GM15510 (cell line): Measurements from ENCODE around the gene LRRC8E.

ENCODE experiments used
- POLR2A ChIP-seq: IDR thresholded peaks from 3 replicates; pipeline ENCODE4 v1.6.1; 2011; ENCODE audit warnings: borderline replicate concordance; ENCODE audit not compliant: insufficient read length; ENCODE audit errors: extremely low read depth

The LRRC8E gene

DNA sequence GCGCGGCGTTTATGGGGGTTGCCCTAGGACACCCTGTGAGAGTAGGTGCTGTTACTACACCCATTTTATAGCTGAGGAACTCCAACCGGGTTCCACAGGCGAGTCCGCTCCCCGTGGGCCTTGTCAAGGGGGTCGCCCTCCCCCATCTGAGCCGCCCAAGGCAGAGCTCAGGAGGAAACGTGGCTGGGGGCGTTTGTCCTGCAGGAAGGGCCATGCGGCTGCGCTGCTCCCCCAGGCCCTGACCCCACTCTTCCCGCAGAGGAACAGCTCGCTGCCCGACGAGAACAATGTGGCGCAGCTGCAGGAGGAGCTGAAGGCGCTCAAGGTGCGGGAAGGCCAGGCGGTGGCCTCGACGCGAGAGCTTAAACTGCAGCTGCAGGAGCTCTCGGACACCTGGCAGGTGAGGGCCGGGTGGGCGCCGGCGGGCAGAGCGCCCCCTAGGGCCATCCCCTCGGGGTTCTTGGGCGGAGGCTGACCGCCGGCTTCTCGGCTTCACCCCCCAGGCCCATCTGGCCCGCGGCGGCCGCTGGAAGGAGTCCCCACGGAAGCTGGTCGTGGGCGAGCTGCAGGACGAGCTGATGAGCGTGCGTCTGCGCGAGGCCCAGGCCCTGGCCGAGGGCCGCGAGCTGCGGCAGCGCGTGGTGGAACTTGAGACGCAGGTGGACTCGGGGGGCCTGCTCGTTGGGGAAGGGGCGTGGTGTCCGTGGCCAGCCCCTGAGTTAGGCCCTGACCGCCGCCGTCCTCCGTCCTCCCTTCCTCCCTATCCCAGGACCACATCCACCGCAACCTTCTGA lies 26.5 kb upstream of the LRRC8E start:
- no peak for TF ChIP-seq POLR2A

DNA sequence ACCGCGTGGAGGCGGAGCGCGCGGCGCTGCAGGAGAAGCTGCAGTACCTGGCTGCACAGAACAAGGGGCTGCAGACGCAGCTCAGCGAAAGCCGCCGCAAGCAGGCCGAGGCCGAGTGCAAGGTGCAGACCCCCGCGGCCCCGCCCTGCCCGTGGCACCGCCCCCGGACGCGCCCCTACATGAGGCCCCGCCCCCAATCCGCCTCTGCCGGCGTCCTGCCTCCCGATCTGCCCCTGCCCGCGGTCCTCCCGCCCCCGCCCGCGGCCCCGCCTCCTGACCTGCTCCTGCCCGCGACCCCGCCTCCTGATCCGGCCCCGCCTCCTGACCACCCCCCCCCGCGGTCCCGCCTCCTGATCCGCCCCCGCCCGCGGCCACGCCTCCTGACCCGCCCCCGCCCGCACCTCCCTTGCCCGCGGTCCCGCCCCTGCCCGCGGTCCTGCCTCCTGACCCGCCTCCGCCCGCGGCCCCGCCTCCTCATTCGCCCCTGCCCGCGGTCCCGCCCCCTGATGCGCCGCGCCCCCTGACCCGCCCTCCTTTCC lies 25.8 kb upstream of the LRRC8E start:
- no peak for TF ChIP-seq POLR2A

DNA sequence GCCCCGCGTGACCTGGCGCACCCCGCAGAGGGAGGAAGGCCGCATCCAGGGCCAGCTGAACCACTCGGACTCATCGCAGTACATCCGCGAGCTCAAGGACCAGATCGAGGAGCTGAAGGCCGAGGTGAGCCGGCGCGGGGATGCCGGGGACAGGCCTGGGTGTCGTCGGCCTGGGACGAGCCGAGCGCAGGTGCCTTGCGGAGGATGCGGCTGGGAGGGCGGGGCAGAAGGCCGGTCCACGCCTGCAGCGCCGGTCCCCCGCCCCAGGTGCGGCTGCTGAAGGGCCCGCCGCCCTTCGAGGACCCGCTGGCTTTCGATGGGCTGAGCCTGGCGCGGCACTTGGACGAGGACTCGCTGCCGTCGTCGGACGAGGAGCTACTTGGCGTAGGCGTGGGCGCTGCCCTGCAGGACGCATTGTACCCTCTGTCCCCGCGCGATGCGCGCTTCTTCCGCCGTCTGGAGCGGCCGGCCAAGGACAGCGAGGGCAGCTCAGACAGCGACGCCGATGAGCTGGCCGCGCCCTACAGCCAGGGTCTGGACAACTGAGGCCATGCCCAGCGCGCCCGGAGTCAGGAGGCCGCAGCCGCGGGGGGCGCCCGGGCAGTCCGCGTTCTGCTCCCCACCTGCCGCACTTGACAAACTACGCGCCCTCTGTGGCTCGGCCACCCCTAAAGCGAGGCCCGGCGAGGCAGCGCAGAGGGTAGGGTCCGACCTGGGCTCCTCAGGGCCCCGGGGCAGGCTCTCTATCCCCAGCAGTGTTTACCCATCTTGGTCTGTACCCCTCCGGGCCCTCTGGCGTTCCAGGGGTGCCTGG lies 24.9 kb upstream of the LRRC8E start:
- no peak for TF ChIP-seq POLR2A

DNA sequence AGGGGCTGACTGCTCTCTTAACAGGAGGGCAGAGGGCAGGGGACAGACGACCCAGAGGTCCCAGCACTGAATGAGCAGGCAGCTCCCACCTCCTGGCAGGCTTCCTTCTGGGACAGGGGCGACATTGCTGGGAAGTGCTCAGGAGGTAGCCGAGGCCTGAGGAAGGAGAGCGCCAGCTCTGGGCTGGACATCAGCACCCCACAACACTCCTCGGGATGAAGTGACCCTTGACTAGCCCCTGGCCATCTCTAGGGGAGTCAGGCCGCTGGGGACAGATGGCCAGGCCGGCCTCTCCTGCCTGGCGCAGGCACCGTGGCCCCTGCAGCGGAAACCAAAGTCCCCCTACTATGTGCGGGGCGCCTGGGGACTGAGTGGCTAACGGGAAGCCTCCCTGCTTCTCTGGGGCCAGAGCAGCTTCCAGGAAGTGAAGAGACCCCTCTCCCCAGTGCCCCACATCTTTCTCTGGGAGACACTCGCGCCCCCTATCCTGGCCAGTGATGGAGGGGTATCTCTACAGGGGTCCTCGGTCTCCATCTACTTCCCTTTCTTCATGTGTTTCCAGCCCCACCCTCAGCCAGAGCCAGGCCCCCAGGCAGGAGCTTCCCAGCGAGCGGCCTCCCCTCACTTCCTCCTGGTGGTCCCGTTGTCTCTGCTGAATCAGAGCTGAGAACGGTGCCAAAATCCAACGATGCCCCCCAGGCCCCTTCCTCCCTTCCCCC lies 24.2 kb upstream of the LRRC8E start:
- TF ChIP-seq POLR2A: no peak

DNA sequence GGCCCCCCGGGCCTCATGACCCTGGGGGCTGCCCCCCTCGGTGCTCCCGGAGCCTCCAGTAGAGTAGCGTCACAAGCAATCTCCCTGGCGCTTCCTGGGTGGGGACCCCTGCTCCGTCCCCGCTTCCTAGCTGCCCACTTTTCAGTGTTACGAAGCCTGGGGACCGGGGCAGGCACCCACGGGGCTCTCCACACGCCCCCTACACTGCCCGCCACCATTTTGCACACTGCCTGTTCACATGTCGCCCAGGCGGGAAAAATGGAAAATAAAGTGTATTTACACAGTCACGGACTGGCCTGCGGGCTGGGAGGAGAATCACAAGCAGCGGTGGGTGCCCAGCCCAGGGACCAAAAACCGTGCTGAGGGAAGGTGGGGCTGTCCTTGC lies 23.6 kb upstream of the LRRC8E start:
- TF ChIP-seq POLR2A: no peak

DNA sequence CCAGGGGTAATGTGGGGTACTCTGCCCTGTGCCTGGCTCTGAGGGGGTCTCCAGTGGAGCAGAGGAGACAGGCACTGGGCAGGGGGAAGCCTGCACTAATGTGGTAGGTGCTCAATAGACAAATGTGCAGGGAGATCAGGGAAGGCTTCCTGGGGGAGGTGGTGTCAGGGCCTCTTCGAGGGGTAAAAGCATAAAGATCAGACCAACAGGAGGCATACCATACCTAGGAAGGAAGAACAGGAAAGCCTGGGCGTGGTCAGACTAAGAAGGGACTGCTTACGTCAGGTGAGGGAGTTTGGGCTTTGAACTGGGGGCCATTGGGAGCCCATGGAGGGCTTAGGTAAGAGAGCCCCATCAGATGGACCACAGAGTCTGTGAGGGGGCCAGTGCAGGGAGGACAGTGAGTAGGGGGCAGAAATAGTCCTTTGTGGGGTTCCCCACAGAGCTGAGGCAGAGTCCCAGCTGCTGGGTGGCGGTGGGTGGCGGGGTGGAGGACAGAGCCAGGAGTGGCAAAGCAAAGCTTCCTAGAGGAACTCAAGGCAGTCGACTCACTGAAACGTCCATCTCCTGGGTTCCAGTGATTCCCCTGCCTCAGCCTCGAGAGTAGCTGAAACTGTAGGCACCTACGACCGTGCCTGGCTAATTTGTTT lies 22.9 kb upstream of the LRRC8E start:
- TF ChIP-seq POLR2A: no peak

DNA sequence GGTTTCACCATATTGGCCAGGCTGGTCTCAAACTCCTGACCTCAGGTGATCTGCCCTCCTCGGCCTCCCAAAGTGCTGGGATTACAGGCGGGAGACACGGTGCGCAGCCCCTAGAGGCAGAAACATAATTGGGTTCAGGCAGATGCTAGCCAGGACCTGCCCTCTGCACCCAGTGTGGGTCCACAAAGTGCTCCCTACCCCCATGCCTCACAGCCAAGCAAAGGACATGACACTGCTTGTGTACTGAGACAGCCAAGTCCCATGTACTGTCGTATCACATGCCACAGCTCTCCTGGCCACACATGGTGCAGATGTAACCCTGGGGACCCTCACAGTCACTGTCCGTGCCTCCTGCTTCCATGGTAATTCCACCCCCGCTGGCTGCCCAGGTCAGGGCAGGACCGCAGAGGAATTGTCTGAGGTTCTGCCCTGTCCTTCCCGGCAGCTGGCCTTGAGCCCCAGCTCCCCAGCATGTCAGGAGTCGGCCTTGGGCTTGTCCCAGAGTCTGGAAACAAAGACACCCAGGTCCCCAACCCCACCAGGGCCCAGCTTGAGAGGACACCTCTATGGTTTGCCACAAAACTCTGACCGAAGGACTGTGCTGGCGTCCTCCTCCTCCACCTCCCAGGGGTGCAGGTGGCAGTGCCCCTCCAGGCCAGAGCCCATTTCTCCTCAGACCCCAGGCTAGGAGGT lies 21.8 kb upstream of the LRRC8E start:
- no peak for TF ChIP-seq POLR2A

DNA sequence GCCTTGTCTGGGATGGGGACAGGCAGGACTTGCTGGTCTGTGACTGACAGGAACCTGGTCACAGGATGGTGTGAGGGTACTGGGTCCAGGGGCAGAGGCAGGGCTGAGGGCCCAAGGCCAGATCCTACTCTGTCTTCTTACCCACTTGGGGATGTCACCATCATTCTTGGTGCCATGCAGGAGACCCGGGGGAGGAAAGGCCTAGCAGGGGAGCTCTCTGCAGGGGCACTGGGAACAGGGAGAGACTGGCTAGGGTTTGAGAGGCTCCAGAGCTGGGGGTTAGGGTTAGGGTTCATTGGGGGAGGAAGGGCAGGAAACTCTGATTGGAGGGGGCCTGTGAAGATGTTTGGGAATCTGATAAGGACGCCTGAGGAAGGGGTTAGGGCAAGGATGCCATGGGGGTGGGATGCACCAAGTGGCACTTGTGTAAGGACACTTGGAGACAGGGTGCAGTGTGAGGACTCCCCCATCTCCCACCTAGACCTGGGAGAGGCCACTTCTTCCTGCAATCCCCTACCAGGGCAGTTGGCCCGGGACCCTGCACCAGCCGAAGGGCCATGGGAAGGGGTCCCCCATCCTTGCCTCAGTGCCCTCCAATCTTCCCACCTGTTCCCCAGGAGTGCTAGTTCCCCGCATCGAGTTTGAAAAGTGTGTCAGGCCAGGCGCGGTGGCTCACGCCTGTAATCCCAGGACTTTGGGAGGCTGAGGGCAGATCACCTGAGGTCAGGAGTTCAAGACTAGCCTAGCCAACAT lies 21.0 kb upstream of the LRRC8E start:
- no peak for TF ChIP-seq POLR2A

DNA sequence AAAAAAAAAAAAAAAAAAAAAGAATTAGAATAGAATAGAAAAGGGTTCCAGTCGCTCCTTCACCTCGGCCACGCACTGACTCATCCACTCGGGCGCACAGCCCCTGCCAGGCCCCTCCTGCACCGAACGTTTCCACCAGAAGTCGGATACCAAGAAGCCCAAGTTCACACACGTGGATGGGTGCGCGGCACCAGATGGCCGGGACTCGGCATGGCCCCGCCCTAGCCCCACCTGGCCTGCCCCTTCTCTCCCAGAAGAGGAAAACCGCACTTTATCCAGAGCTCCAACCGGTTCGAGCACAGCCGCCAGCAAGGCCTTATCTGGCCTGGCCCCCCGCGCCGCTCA lies 20.0 kb upstream of the LRRC8E start:
- no peak for TF ChIP-seq POLR2A

DNA sequence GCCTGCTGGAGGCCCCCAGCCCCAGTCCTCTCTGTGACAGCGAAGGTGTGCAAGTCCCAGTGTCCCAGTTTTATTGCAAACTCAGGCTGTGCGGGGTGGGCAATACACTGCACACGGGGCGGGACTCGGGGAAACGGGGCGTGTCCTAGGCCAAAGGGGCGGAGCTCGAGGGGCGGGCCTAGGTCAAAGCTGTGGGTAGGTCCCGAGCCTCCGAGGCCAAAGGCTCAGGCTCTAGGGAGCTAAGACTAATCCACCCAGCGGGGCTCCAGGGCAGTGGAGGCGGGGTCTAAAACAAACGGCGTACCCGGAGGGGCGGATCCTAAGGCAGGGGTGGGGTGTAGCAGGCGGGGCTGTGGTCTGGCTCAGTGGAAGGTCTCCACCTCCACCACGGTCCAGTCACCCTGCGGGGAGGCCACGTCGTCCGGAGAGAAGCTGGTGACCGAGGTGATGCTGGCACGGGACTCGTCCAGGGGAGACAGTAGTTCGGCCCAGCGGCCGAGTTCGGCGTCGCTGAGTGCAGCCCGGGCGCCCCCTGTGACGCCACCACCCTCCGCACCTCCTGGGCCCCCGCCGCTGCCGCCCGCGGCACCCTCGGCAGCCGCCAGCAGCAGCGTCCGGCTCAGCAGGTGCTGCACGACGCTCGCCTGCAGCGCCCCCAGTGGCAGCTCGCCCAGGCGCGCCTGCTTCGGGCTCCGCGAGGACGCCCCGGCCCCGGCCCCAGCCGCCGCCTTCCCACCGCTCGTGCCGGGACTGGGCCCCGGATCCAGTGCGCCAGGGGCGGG lies 19.4 kb upstream of the LRRC8E start:
- TF ChIP-seq POLR2A: no peak

DNA sequence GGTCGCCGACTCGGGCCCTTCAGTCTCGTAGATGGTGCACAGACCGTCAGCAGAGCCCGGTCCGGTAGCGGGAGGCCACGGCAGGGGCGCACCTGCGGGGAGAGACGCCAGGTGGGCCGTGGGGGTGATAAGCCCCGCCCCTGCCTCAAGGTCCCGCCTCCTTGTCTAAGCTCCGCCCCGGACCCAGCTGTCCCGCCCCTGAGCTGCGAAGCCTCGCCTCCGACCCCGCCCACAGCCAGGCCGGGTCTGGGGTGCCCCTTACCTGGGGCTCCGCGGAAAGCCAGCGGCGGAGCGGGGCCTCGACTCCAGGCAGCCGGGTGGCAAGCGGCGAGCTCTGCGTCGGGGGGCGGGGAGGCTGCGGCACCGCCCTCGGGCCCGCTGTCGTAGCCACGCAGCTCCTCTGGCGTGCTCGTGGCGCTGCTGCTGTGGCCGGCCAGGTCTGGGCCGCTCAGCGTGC lies 18.8 kb upstream of the LRRC8E start:
- TF ChIP-seq POLR2A: no peak

DNA sequence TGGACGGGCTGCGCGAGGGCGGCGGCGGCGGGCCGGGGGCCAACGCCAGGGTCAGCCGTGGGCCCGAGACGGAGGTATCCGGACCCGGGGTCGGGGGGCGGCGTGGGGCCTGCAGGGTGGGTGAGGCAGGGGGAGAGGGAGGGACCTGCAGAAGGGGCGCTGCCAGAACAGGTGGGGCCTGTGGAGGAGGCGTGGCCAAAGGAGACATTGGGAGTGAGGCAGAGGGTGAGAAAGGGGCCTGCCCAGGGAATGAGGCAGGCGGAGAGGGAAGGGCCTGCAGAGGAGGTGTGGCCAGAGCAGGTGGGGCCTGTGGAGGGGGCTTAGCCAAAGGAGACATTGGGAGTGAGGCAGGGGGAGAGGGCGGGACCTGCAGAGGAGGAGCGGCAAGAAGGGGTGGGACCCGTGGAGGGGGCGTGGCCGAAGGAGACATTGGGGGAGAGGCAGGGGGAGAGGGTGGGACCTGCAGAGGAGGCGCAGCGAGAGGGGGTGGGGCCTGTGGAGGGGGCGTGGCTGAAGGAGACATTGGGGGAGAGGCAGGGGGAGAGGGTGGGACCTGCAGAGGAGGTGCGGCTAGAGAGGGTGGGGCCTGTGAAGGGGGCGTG lies 18.3 kb upstream of the LRRC8E start:
- no peak for TF ChIP-seq POLR2A

DNA sequence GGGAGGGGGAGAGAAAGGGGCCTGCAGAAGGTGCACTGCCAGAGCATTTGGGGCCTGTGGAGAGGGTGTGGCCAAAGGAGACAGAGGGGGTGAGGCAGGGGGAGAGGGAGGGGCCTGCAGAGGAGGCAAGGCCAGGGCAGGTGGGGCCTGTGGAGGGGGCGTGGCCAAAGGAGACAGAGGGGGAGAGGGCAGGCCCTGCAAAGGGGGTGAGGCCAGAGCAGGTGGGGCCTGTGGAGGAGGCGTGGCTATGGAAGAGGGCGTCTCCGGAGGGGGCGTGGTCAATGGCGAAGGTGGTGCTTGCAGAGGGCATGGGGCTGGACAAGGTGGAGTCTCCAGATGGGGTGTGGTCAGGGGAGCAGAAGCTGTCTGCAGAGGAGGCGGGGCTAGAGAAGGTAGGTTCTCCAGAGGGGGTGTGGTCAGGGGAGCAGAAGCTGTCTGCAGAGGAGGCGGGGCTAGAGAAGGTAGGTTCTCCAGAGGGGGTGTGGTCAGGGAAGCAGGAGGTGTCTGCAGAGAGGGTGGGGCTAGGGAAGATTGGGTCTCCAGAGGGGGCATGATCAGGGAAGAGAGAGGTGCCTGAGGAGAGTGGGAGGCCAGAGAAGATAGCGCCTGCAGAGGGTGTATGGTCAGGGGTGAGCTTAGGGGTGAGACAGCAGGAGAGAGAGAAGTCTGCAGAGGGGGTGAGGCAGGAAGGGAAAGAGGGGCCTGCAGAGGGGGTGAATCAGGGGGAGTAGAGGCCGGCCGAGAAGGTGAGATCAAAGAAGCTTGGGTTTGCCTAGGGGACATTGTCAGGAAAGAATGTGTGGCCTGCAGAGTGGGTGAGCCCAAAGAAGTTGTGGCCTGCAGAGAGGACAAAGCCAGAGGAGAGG lies 17.5 kb upstream of the LRRC8E start:
- TF ChIP-seq POLR2A: no peak
